Measurements from ENCODE around the gene HCK.
"Not testable (repeated sequence)": the region's sequence is repeated elsewhere in the genome, so short reads cannot be mapped to it uniquely, and the experiment has no call there.

The HCK gene

GRCh38 chr20:32113591-32114260 is 61.7 kb downstream of the HCK start:
- no peak overlapping the region for H3K4me3 ChIP-seq (ENCODE audit: low read length)
- no peak for TF ChIP-seq ZNF274 (IDR thresholded peaks at IDR 0.05; ENCODE audit: low read depth, low read length)

- TF ChIP-seq ZNF274 (IDR thresholded peaks at IDR 0.05; ENCODE audit: low read depth, low read length): no peak
- no peak overlapping the region for H3K4me3 ChIP-seq (ENCODE audit: low read length)
These were observed 62.4 kb downstream of the HCK start for GRCh38 chr20:32114305-32114960.

- no peak for TF ChIP-seq ZNF274 (IDR thresholded peaks at IDR 0.05; ENCODE audit: low read depth, low read length)
- H3K4me3 ChIP-seq (ENCODE audit: low read length): no peak overlapping the region
These were observed 63.2 kb downstream of the HCK start for GRCh38 chr20:32115211-32115767.

- H3K4me3 ChIP-seq (ENCODE audit: low read length): no peak overlapping the region
- TF ChIP-seq ZNF274 (IDR thresholded peaks at IDR 0.05; ENCODE audit: low read depth, low read length): no peak
These were observed 64.1 kb downstream of the HCK start for GRCh38 chr20:32116079-32116521.

- H3K4me3 ChIP-seq (ENCODE audit: low read length): not testable (repeated sequence)
These were observed 64.8 kb downstream of the HCK start for GRCh38 chr20:32116796-32117195.

GRCh38 chr20:32118427-32118826 is 66.4 kb downstream of the HCK start:
- not testable (repeated sequence) for H3K4me3 ChIP-seq (ENCODE audit: low read length)

GRCh38 chr20:32119734-32120133 is 67.7 kb downstream of the HCK start:
- H3K4me3 ChIP-seq (ENCODE audit: low read length): no peak overlapping the region
- no peak for TF ChIP-seq ZNF274 (IDR thresholded peaks at IDR 0.05; ENCODE audit: low read depth, low read length)

- not testable (repeated sequence) for H3K4me3 ChIP-seq (ENCODE audit: low read length)
These were observed 69.9 kb downstream of the HCK start for GRCh38 chr20:32121908-32122307.

- no peak overlapping the region for H3K4me3 ChIP-seq (ENCODE audit: low read length)
- no peak for TF ChIP-seq ZNF274 (IDR thresholded peaks at IDR 0.05; ENCODE audit: low read depth, low read length)
These were observed 71.0 kb downstream of the HCK start for GRCh38 chr20:32123088-32123487.

GRCh38 chr20:32124916-32125454 is 72.9 kb downstream of the HCK start:
- TF ChIP-seq ZNF274 (IDR thresholded peaks at IDR 0.05; ENCODE audit: low read depth, low read length): no peak
- H3K4me3 ChIP-seq (ENCODE audit: low read length): no peak overlapping the region

GRCh38 chr20:32125506-32125905 is 73.5 kb downstream of the HCK start:
- no peak overlapping the region for H3K4me3 ChIP-seq (ENCODE audit: low read length)
- TF ChIP-seq ZNF274 (IDR thresholded peaks at IDR 0.05; ENCODE audit: low read depth, low read length): no peak

GRCh38 chr20:32126919-32127318 is 74.9 kb downstream of the HCK start:
- no peak overlapping the region for H3K4me3 ChIP-seq (ENCODE audit: low read length)
- TF ChIP-seq ZNF274 (IDR thresholded peaks at IDR 0.05; ENCODE audit: low read depth, low read length): no peak

- no peak overlapping the region for H3K4me3 ChIP-seq (ENCODE audit: low read length)
- TF ChIP-seq ZNF274 (IDR thresholded peaks at IDR 0.05; ENCODE audit: low read depth, low read length): no peak
These were observed 75.3 kb downstream of the HCK start for GRCh38 chr20:32127347-32127746.

- H3K4me3 ChIP-seq (ENCODE audit: low read length): no peak overlapping the region
- no peak for TF ChIP-seq ZNF274 (IDR thresholded peaks at IDR 0.05; ENCODE audit: low read depth, low read length)
These were observed 76.1 kb downstream of the HCK start for GRCh38 chr20:32128167-32128566.

- H3K4me3 ChIP-seq (ENCODE audit: low read length): no peak overlapping the region
- no peak for TF ChIP-seq ZNF274 (IDR thresholded peaks at IDR 0.05; ENCODE audit: low read depth, low read length)
These were observed 77.8 kb downstream of the HCK start for GRCh38 chr20:32129863-32130262.

Measured in GM08714 (cell line).